ENCODE results near the gene SGCA. TPM values are rescaled to one million over a fixed set of nuclear protein-coding genes. Genes with fewer than 3 reads are reported as not detected.

SGCA gene
- total RNA-seq, 1 experiment from 2014 or later = 0.24 TPM

DNA sequence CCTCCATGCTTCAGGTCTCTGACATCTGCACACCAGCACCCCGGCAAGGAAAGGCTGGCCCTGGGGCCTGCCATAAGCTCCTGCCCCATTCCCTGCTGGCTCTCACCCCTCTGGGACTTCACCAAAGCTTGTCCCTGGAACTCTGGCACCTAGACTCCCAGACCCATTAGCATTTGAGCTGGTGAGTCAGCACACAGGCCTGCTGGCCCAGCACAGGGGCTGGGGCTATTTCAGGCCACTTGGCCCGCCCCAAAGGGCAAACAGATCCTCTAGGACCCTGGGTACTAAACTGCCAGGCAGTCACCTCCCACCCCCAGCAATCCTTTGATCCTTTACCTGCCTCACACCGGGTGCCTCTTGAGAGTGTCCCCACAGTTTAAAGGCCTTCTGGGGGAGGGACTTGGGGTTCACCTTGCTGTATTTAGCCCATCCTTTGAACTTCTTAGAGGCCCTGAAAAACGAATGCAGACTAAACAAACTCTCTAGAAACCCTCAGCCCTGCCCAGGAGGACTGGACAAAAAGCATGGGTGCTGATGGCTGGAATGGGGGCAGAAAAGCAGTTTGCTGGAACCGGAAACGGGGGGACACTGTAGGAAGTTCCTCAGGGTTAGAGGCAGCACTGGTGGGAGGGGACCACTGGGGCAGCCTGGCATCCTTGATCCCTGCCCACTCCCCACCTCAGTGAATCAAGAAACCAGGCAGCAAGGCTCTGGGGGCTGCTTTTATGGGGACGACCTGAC, 32.6 kb upstream of the SGCA start:
- DNase-seq = peak; percentile 85
- Histone ChIP-seq H2AFZ (ENCODE audit: low read length) (no peak overlapping the region), H2BK15ac (ENCODE audit: low read depth, low read length) (no peak overlapping the region), H3K27ac (ENCODE audit: insufficient read length, low read depth, low read length) (no peak overlapping the region), H4K20me1 (ENCODE audit: control insufficient read depth, insufficient read depth, insufficient read length) (no peaks in the 10 kb centered on the region), H2BK20ac (ENCODE audit: low read depth, low read length, poor library complexity, severe bottlenecking) (no peak overlapping the region), H4K8ac (replicated peaks; ENCODE audit: insufficient read length, low read depth, low read length) (no peak overlapping the region), H3K14ac (ENCODE audit: insufficient read depth, low read length) (no peak overlapping the region), H2BK5ac (ENCODE audit: insufficient read length, low read length) (no peak overlapping the region), H2AK5ac (ENCODE audit: insufficient read length, low read length) (no peak overlapping the region), H3K4me2 (ENCODE audit: insufficient read depth, insufficient read length, low read length) (no peak overlapping the region), H3K4ac (ENCODE audit: low read depth, low read length) (no peak overlapping the region), H3K23me2 (ENCODE audit: insufficient read length, low read depth, low read length, poor library complexity, severe bottlenecking) (peaks cover 12% of the 10 kb centered on the region), H3K4me1 (ENCODE audit: insufficient read depth, low read length) (peaks cover 5% of the 10 kb centered on the region; the same call in 1 of the 2 replicates), H3K56ac (ENCODE audit: insufficient read length, low read depth, low read length) (no peak overlapping the region), H3T11ph (ENCODE audit: low read length) (no peak overlapping the region), H3K9ac (ENCODE audit: extremely low read depth, insufficient read length, low read length) (no peak overlapping the region), H3K9me3 (ENCODE audit: control insufficient read depth, low read depth, low read length) (no peaks in the 10 kb centered on the region), H4K91ac (ENCODE audit: insufficient read length, low read depth, low read length) (no peak overlapping the region), H4K5ac (ENCODE audit: insufficient read length, low read depth, low read length) (no peak overlapping the region), H2BK12ac (ENCODE audit: insufficient read length, low read depth, low read length) (no peak overlapping the region), H3K79me1 (ENCODE audit: insufficient read depth, low read depth, low read length, poor library complexity, severe bottlenecking) (no peaks in the 10 kb centered on the region), H3K23ac (ENCODE audit: insufficient read length, low read depth, low read length) (no peak overlapping the region), H3K79me2 (ENCODE audit: insufficient read depth, low read length) (no peaks in the 10 kb centered on the region), H3K27me3 (ENCODE audit: insufficient read depth, low read length) (no peaks in the 10 kb centered on the region; the same call in 1 of the 2 replicates), H2BK120ac (ENCODE audit: low read depth, low read length, poor library complexity, severe bottlenecking) (no peak overlapping the region), H3K18ac (ENCODE audit: insufficient read length, low read depth, low read length) (no peak overlapping the region)
- H3K27me3 Mint-ChIP-seq (ENCODE audit: low read depth) = peaks cover 33% of the 10 kb centered on the region
- no CpG with 5 or more reads among the region's 7 CpGs for WGBS (ENCODE audit: extremely low coverage, insufficient read length, low lambda C conversion rate)
- H3K4me1 Mint-ChIP-seq = peaks cover 26 to 47% of the 10 kb centered on the region in 2 experiments
- no peak overlapping the region for H3K27ac Mint-ChIP-seq
- TF ChIP-seq, protein P1, sequence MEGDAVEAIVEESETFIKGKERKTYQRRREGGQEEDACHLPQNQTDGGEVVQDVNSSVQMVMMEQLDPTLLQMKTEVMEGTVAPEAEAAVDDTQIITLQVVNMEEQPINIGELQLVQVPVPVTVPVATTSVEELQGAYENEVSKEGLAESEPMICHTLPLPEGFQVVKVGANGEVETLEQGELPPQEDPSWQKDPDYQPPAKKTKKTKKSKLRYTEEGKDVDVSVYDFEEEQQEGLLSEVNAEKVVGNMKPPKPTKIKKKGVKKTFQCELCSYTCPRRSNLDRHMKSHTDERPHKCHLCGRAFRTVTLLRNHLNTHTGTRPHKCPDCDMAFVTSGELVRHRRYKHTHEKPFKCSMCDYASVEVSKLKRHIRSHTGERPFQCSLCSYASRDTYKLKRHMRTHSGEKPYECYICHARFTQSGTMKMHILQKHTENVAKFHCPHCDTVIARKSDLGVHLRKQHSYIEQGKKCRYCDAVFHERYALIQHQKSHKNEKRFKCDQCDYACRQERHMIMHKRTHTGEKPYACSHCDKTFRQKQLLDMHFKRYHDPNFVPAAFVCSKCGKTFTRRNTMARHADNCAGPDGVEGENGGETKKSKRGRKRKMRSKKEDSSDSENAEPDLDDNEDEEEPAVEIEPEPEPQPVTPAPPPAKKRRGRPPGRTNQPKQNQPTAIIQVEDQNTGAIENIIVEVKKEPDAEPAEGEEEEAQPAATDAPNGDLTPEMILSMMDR (conservative IDR thresholded peaks at IDR 0.05) = no peak
- H3K9me3 Mint-ChIP-seq = no peaks in the 10 kb centered on the region; a peak in 1 of 5 replicates
- no peak overlapping the region; a peak in 1 of 5 replicates for H3K4me3 Mint-ChIP-seq
- peaks cover 2 to 24% (median 20%) of the 10 kb centered on the region in 3 experiments; a peak in 6 of 7 replicates for H3K36me3 Mint-ChIP-seq (ENCODE audit: insufficient read depth in 1 of 3, low read depth in 3 of 3)

Data from H9 (cell line).